Heart left ventricle (tissue), 16 donors: ENCODE data around the gene EHMT2. TPM values are rescaled to one million over a fixed set of nuclear protein-coding genes. Genes with fewer than 3 reads are reported as not detected.

Experiments
- ATAC-seq, 4 donors: fragments of 200-7000 bp; cut with Tn5 transposase; one replicate each; pipeline ENCODE4 v1.9.1; 2020 to 2022; ENCODE audit warnings: moderate library complexity in 4 of 4, mild to moderate bottlenecking in 3 of 4, moderate number of reproducible peaks in 1 of 4
- DNase-seq, 5 donors: peaks; one replicate each; pipeline ENCODE4 v3.0.0-alpha.2; 2020
- H3K27ac ChIP-seq, 12 donors: fragments of 200-600 bp; sonication (generic) in 4 of 12; one replicate each; pipeline versions ENCODE4 v1.5.0 to v1.8.0; 2016 to 2022; ENCODE audit warnings: mild to moderate bottlenecking in 2 of 12
- H3K27me3 ChIP-seq, 9 donors: fragments of 200-600 bp; sonication (generic) in 2 of 9; one replicate each; pipeline versions ENCODE4 v1.5.1 to v1.8.0; 2016 to 2022; ENCODE audit warnings: mild to moderate bottlenecking in 3 of 9
- H3K36me3 ChIP-seq, 9 donors: fragments of 200-600 bp; sonication (generic) in 2 of 9; one replicate each; pipeline versions ENCODE4 v1.5.0 to v1.8.0; 2018 to 2022; ENCODE audit warnings: mild to moderate bottlenecking in 2 of 9
- H3K4me1 ChIP-seq, 12 donors: fragments of 200-600 bp; sonication (generic) in 4 of 12; one replicate each; pipeline versions ENCODE4 v1.5.0 to v1.8.0; 2016 to 2022; ENCODE audit warnings: mild to moderate bottlenecking in 3 of 12
- H3K4me3 ChIP-seq, 12 donors: fragments of 200-600 bp; sonication (generic) in 4 of 12; one replicate each; pipeline versions ENCODE4 v1.5.0 to v1.8.0; 2017 to 2022; ENCODE audit warnings: mild to moderate bottlenecking in 9 of 12, moderate library complexity in 4 of 12
- H3K9me3 ChIP-seq, 12 donors: fragments of 200-600 bp; sonication (generic) in 4 of 12; one replicate each; pipeline versions ENCODE4 v1.5.0 to v1.8.0; 2016 to 2022; ENCODE audit warnings: mild to moderate bottlenecking in 1 of 12
- CTCF ChIP-seq, 12 donors: fragments of 200-600 bp; sonication (generic) in 4 of 12; IDR thresholded peaks; one replicate each; pipeline versions ENCODE4 v1.5.0 to v1.8.0; 2018 to 2022; ENCODE audit warnings: antibody characterized with exemption in 12 of 12, mild to moderate bottlenecking in 5 of 12
- POLR2A ChIP-seq, 2 donors: fragments of 450-650 bp; IDR thresholded peaks; one replicate each; pipeline ENCODE4 v1.6.1; 2017; ENCODE audit warnings: antibody characterized with exemption in 2 of 2, mild to moderate bottlenecking in 2 of 2, moderate library complexity in 2 of 2
- WGBS, 4 donors: extraction: QIAGEN DNeasy Blood & Tissue Kit in 2 of 4; methylation state at CpG; one replicate each; pipeline versions ENCODE4 v1.1.5 to v1.1.7; 2013 to 2018; 5-methylcytosine and 5-hydroxymethylcytosine counted together
- intact Hi-C, 10 donors: fragments of 100-400 bp; cut with DNase I; formaldehyde crosslinking; loops; one replicate each; pipeline versions ENCODE4 v1.11.1 to v1.14.2; 2022
- polyA plus RNA-seq, 2 donors: library from polyadenylated mRNA; stranded (reverse); fragments of 200-250 nt; gene quantifications; one replicate each; pipeline ENCODE4 v1.2.3, GENCODE V29; 2013
- total RNA-seq, 9 donors: library from RNA; depleted of rRNA in 2 of 9; stranded (reverse); fragments of >200 nt in 2 of 9; fragmentation: NEBNext Ultra II Directional in 3 of 9; extraction: Animal tissue kit (Norgen Biotek cat#: 25700) in 3 of 9; gene quantifications; one replicate each; pipeline versions ENCODE4 v1.1.0 to v1.2.4, GENCODE V29; 2016 to 2023
- donor health status: ischemic (EF 13 %, LVEDD 7.1; RV severe dilation, severe dysfunction).
- donor health status: healthy with polysubstance abuse.
- donor health status: DM: no; HTN: yes; CAD: no.
- donor health status: DM: no; HTN: no; CAD: no.
- donor health status: ischemic (EF 25% LVEDD 6.9; RV normal size, moderate dysfunction).
- donor health status: ischemic (EF 25% LVEDD 5.7; RV mildly dilated, moderate dysfunction).
- donor health status: healthy.
- donor health status: DM: yes; HTN: yes; CAD: no.
- donor health status: ischemic (EF 35%, LVEDD 5.7; RV mildly dilated, moderate dysfunction).
- donor health status: nonischemic (EF 11% LVEDD 7.7; RV severe dilation, severe dysfunction).
- donor health status: DM: yes; HTN: yes; CAD: no.
- donor health status: PGD.
- donor health status: ischemic (EF 29% LVEDD 5.4; RV normal size, mild dysfunction).
- donor health status: nonischemic (EF 23%, LVEDD 6.1; RV moderate dilation, normal function).

The EHMT2 gene
- total and polyA plus RNA-seq, 11 donors, result 9.0 to 22.1 (median 14.8) TPM

- no peaks in the 10 kb centered on the region for H3K27me3 ChIP-seq
- 83 to 90% (median 87%) methylated on average over 9 of the region's 9 CpGs for WGBS, 4 donors
- no peak overlapping the region for H3K27ac ChIP-seq
- no peak for DNase-seq
- ATAC-seq, result no peak
- H3K4me1 ChIP-seq, result no peaks in the 10 kb centered on the region
- peaks cover 0 to 72% (median 64%) of the 10 kb centered on the region in 9 donors for H3K36me3 ChIP-seq
- no peak for TF ChIP-seq CTCF (IDR thresholded peaks at IDR 0.05)
- no peak for TF ChIP-seq POLR2A (IDR thresholded peaks at IDR 0.05)
- intact Hi-C loops, result no loop called here
- H3K4me3 ChIP-seq, result no peak overlapping the region
- no peaks in the 10 kb centered on the region for H3K9me3 ChIP-seq
These were observed 16.2 kb downstream of the EHMT2 start for GRCh38 chr6:31881136-31881859.

GRCh38 chr6:31880616-31881015 is 16.9 kb downstream of the EHMT2 start:
- WGBS, 4 donors, result 91 to 94% (median 91%) methylated on average over 10 of the region's 10 CpGs
- Histone ChIP-seq H3K36me3 (peaks cover 0 to 65% (median 57%) of the 10 kb centered on the region in 9 donors), H3K4me3 (no peak overlapping the region), H3K9me3 (no peaks in the 10 kb centered on the region), H3K27ac (no peak overlapping the region), H3K27me3 (no peaks in the 10 kb centered on the region), H3K4me1 (no peaks in the 10 kb centered on the region)
- ATAC-seq (no peak), DNase-seq (no peak)
- no peak for TF ChIP-seq CTCF (IDR thresholded peaks at IDR 0.05)
- TF ChIP-seq POLR2A (IDR thresholded peaks at IDR 0.05), result no peak
- intact Hi-C loops, result no loop called here

- Histone ChIP-seq H3K36me3 (peaks cover 0 to 58% (median 52%) of the 10 kb centered on the region in 9 donors), H3K9me3 (no peaks in the 10 kb centered on the region), H3K4me3 (no peak overlapping the region), H3K4me1 (no peaks in the 10 kb centered on the region), H3K27me3 (no peaks in the 10 kb centered on the region), H3K27ac (no peak overlapping the region)
- intact Hi-C loops, result loop anchor here in 1 of 10 donors (5.0 kb wide), 1 partner anchor 203 kb away; no protein-coding TSS in a partner anchor
- WGBS, 4 donors, result 72 to 85% (median 78%) methylated on average over 10 of the region's 10 CpGs
- ATAC-seq (no peak), DNase-seq (no peak)
- TF ChIP-seq POLR2A (IDR thresholded peaks at IDR 0.05), result no peak
- TF ChIP-seq CTCF (IDR thresholded peaks at IDR 0.05), result no peak
These were observed 17.6 kb downstream of the EHMT2 start for GRCh38 chr6:31879901-31880300.

GRCh38 chr6:31879143-31879542 is 18.4 kb downstream of the EHMT2 start:
- intact Hi-C loops, result loop anchor here in 1 of 10 donors (5.0 kb wide), 1 partner anchor 202 kb away; no protein-coding TSS in a partner anchor
- no peak for DNase-seq
- no peaks in the 10 kb centered on the region for H3K27me3 ChIP-seq

More at GRCh38 chr6:31879143-31879542, 18.4 kb downstream of the EHMT2 start:
- ATAC-seq, result no peak
- Histone ChIP-seq H3K9me3 (no peaks in the 10 kb centered on the region), H3K27ac (no peak overlapping the region), H3K36me3 (peaks cover 0 to 50% (median 44%) of the 10 kb centered on the region in 9 donors), H3K4me1 (no peaks in the 10 kb centered on the region), H3K4me3 (no peak overlapping the region)
- TF ChIP-seq POLR2A (IDR thresholded peaks at IDR 0.05) (no peak), CTCF (IDR thresholded peaks at IDR 0.05) (no peak)
- WGBS, 4 donors, result 84 to 89% (median 86%) methylated on average over 13 of the region's 13 CpGs
